Fibroblast of the aortic adventitia (primary cell): ENCODE results near the gene AKAP7. TPM values are rescaled to one million over a fixed set of nuclear protein-coding genes. Genes with fewer than 3 reads are reported as not detected.

Experiments
- DNase-seq: peaks from one replicate; pipeline ENCODE4 v3.0.0-alpha.2; 2010; ENCODE audit warnings: low read depth
- H3K4me3 ChIP-seq: 2 replicates; pipeline ENCODE4 v1.5.1; 2011; ENCODE audit warnings: low read depth, mild to moderate bottlenecking, control low read depth, low read length, moderate library complexity
- total RNA-seq: library from RNA; depleted of rRNA; stranded (reverse); fragments of >200 nt; gene quantifications from 2 replicates; pipeline ENCODE4 v1.2.3, GENCODE V29; 2012; ENCODE audit warnings: low replicate concordance
- TF ChIP-seq, protein P1 (sequence below): IDR thresholded peaks from 2 replicates; pipeline ENCODE4 v1.5.1; 2011; ENCODE audit warnings: mild to moderate bottlenecking, low read length, control low read depth, inconsistent platforms; ENCODE audit not compliant: insufficient read depth

AKAP7 gene
- total RNA-seq, 1 donor, result 5.4 TPM

DNA sequence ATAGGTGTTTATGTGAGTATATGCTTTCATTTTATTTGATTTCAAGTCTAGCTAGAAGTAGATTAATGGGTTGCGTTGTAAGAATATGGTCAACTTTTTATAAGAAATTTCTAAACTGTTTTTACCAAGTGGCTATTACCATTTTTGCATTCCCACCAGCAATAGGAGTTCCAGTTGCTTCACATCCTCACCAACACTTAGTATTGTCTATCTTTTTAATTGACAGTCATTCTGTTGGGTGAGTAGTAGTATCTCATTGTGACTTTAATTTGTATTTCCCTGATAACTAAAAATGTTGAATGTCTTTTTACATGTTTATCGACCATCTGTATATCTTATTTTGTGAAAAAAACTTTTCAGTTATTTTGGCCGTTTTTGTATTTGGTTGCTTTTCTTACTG is 135.3 kb downstream of the AKAP7 start:
- DNase-seq, result no peak
- H3K4me3 ChIP-seq, result no peak overlapping the region
- TF ChIP-seq, protein P1, sequence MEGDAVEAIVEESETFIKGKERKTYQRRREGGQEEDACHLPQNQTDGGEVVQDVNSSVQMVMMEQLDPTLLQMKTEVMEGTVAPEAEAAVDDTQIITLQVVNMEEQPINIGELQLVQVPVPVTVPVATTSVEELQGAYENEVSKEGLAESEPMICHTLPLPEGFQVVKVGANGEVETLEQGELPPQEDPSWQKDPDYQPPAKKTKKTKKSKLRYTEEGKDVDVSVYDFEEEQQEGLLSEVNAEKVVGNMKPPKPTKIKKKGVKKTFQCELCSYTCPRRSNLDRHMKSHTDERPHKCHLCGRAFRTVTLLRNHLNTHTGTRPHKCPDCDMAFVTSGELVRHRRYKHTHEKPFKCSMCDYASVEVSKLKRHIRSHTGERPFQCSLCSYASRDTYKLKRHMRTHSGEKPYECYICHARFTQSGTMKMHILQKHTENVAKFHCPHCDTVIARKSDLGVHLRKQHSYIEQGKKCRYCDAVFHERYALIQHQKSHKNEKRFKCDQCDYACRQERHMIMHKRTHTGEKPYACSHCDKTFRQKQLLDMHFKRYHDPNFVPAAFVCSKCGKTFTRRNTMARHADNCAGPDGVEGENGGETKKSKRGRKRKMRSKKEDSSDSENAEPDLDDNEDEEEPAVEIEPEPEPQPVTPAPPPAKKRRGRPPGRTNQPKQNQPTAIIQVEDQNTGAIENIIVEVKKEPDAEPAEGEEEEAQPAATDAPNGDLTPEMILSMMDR, result no peak

DNA sequence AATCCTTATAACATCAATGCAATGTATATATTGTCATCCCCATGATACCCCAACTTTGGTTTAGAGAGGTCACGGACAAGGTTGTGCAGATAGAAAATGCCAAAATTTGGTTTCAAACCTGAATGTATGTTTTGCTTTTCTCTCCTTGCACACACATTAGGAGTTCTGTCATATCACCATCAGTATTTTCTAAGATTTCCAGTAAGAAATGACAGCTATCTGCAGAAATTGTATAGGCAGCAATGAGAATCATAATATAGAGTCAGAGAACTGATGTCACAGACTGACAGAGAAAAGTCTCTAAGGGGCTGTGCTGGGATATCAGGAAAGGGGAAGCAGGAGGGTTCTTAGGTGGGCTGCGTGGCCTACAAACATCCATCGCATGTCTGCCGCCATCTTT is 140.0 kb downstream of the AKAP7 start:
- TF ChIP-seq, protein P1, result no peak

DNA sequence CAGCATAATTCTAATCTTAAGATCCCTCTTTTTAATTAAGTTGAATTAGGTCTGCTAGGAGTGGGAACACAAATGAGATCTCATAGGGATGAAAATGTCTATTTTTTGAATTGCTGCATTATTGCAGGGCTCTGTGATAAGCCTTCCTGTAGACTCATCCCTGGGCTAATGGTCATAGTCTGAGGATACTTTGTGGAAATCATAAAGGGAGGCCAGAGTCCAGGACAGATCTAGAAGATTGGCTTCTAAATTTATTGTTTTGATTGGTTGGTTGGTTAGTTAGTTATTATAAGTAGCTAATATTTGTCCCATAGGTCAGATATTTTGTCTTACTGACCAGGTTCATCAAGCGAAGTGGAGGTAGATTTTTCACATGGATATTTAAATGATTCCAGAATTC is 142.3 kb downstream of the AKAP7 start:
- no peak overlapping the region for H3K4me3 ChIP-seq
- no peak for DNase-seq
- TF ChIP-seq, protein P1, result no peak

More for the DNA sequence above, 140.0 kb downstream of the AKAP7 start:
- no peak for DNase-seq
- H3K4me3 ChIP-seq, result no peak overlapping the region

DNA sequence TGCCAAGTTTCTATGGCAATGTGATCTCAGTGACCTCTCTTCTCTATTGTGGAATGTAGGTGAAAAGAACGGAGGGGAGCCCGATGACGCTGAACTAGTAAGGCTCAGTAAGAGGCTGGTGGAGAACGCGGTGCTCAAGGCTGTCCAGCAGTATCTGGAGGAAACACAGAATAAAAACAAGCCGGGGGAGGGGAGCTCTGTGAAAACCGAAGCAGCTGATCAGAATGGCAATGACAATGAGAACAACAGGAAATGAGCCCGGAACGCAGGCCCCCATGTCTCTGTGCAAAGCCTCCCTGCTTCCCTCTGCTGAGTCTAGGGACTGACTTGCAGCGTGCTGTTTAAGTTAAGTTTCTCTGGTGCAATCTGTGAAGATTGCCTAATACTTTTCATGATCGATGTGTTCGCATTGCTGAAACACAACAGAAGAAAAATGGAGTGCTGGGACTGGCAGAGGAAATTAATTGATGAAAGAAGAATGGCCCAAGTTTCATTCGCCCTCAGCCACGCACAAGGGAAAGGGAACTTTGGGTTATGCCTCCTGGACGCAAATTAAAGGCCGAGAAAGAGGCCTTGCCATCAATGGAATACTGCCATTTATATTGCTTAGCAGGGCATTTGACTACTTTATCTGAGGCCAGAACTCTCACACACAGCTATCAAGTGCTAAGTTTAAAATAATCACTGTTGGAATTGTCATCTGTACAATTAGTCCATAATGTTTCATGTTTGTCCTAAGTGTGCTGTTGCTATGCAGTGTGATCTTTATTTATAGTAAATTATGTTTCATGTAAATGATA is 146.4 kb downstream of the AKAP7 start:
- H3K4me3 ChIP-seq, result no peak overlapping the region
- TF ChIP-seq, protein P1, result no peak
- no peak for DNase-seq

DNA sequence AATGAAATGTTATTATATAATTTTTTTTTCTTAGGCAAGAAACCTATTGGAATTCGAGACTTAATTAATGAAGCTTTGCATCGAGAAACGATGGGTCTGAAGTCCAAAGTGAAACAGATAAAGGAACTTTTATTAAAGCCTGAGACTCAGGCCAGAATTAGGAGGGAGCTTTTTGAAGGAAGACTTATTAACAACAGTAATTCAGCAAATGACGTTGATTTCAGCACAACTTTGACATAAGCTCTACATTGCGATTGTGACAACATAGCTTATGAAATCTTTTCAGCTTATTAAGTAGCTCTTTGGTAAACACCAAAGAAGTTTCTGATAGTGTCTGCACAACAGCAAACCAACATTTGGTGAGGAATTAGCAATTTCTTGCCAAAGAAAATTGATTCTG is 147.1 kb downstream of the AKAP7 start:
- DNase-seq, result no peak
- TF ChIP-seq, protein P1, result no peak
- no peak overlapping the region for H3K4me3 ChIP-seq

DNA sequence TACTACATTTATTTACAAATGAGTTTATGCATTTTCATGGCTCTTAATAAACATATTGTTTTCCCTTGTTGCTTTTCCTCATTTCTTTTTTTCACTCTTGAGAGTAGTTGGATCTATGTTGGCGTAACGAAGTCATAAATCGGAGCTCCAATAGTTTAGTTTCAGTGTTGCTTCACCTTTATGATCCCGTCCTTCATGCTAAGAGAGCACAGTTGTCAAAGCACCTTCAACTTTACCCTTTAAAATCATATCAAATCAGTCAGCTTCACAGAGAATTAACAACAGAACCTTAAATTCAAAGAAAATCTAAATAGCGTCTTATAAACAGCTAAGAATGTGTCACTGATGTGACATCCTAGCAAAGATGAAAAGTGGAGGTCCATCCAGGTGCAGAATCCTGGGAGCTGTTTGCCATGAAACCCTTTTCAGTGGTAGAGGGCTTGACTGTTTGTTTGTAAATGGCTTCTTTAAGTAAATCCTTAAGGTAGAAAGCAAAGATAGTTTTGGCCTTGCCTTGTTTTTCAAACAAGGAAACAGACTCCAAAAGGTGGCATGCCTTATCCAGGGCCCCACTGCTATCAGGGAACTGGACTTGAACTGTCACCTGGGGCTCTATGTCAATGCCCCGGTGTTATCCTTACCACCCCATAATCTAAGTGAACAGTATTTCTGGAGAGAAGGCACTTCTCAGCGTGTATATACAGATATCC is 148.4 kb downstream of the AKAP7 start:
- no peak overlapping the region for H3K4me3 ChIP-seq
- no peak for DNase-seq
- TF ChIP-seq, protein P1, result no peak
